GM11168 (cell line): ENCODE results near the gene DUSP19.
"Not testable (repeated sequence)": the region's sequence is repeated elsewhere in the genome, so short reads cannot be mapped to it uniquely, and the experiment has no call there.

Experiments
- in situ Hi-C: fragments of 300-500 bp; cut with MboI; formaldehyde crosslinking; loops from one replicate; pipeline ENCODE4 v1.12.0; 2022; ENCODE audit warnings: low sequenced_read_pairs; ENCODE audit not compliant: unreplicated experiment

The DUSP19 gene, protein sequence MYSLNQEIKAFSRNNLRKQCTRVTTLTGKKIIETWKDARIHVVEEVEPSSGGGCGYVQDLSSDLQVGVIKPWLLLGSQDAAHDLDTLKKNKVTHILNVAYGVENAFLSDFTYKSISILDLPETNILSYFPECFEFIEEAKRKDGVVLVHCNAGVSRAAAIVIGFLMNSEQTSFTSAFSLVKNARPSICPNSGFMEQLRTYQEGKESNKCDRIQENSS

GRCh38 chr2:183078464-183079138, at the start of gene DUSP19:
Gene DUSP19, plus strand, starts transcription at chr2:183078747. Its CDS starts 187 bp downstream, at chr2:183078934.
- in situ Hi-C loops = no loop called here

DNA sequence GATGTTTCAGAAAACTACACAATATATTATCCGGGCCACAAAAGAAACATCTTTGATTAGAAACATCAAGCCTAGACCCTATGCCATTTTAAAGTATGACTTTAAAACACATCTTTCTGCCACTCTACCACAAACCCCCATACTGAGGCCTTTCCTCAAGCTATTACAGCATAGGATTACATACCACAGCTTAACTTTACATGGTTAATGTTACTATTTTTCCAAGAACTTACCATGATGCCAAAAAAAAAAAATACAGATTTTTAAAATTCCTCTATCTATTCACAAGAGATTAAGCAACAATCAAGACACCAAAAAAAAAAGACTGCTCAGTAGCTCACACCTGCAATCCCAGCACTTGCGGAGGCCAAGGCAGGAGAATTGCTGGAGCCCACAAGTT, 49.3 kb upstream of the DUSP19 start:
- in situ Hi-C loops = no loop called here

DNA sequence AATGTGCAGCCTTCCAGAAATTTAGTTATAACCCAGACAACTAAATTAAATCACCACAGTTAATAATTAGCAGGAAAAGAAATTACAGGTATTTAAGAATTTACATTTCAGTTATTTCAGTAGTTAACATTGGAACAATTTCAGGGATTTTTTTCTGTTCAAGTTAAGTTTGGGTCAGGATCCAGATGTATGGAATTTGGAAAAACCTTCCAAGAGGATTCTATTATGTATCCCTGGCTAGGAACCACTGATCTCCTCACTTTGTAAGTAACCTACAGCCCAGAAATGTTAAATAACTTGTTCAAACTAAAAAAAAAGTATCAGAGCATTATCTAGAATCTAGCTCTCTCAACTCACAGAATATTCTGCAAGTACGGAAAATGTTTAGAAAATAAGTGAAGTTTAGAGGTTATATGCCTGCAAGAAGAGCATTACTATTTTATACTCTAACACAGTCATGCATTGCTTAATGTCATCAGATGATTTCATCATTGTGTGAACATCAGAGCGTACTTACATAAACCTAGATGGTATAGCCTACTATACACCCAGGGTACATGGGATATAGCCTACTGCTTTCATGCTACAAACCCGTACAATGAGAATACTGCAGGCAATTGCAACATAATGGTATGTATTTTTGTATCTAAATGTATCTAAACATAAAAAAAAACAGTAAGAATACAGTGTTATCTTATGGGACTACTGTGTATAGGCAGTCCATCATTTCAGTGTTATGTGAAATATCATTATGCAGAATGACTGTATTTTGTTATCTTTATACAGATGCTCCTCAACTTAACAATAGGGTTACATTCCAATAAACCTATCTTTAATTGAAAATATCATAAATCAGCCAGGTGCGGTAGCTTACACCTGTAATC, 46.4 kb upstream of the DUSP19 start:
- in situ Hi-C loops = no loop called here

DNA sequence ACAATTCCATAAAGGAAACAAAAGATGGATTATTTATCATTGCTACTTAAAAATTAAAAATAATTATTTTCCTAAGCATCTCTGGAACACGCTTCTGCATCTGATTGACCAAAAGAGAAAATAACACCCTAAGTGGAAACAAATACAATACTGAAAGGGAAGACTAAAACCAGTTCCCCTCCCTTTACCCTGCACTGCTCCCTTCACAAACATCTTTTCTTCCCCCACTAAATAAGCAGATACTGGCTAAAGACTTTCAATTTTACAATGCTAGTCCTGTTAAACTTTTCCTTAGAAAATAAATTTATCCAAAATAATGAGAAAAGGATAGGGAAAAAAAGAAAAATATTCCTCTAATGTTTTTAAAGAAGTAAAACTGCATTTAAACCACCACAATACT, 44.6 kb upstream of the DUSP19 start:
- in situ Hi-C loops = no loop called here

- in situ Hi-C loops = no loop called here
Observed at GRCh38 chr2:183034806-183035205, 43.7 kb upstream of the DUSP19 start.

- in situ Hi-C loops = no loop called here
Observed at GRCh38 chr2:183035298-183035953, 43.1 kb upstream of the DUSP19 start.

DNA sequence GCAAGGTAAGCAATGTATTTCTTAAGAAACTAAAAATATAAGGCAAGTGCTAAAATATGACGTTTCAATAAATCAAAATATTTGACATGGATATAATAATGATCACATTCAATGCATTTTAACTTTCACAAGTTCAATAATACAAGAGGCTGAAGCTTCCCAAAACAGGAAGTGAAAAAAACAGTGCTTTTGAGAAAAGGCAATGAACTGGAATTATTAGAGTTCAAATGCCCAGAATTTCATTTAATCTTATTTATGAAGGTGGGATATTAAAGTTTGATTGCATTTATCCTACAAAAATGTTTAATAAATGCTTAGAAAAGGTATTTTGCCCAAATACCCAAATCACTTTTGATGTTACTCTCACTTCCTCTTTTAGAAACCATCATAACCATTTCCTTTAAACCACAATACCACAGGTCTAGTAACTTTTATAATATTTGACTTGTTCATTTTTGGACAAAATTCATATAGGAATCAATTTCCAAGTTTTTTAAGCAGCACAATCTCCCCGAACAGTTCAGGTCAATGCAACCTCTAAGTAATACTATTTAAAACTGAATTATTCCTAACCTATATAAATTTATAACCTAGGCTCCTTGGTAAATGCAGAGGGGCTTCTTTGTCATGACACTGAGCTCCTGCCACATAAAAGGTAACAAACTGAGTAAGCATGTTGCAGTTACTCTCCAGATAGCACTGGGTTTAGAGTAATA, 42.4 kb upstream of the DUSP19 start:
- in situ Hi-C loops = no loop called here

GRCh38 chr2:183037074-183037552, 41.4 kb upstream of the DUSP19 start:
- in situ Hi-C loops = no loop called here

DNA sequence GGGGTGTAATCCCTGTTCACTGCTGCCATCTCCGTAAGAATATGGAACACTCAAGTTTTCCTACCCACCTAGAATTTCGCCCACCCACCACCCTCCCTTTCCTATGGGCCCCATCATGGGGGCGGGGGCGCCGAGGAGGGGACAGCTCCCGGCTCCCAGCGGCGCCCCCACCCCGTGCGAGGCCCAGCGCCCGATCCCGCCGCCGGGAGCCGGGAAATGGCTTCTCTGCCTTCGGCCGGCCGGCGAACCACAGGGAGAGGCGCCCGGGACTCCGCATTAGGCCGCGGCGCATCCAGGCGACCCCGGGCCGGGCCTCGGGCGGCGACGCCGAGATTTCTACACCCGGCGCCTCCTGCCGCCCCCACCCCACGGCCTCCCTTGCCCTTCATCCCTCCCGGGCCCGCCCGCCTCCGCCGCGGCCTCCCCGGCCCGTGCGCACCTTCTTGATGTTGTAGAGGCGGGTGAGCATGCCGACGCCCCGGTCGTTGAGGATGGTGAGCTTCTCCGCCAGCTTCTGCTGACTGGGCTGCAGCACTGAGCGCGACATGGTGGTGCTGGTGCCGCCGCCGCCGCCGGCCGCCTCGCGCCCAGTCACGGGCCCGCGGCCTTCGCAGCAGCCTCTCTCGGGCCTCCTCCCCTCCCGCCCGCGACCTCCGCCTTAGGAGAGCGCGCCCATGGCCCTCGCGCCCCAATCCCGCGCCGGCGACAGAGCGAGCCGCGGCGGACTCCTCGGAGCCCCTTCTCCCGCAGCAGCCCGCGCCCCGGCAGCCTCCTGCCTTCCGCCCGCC, 40.8 kb upstream of the DUSP19 start:
- in situ Hi-C loops = no loop called here

DNA sequence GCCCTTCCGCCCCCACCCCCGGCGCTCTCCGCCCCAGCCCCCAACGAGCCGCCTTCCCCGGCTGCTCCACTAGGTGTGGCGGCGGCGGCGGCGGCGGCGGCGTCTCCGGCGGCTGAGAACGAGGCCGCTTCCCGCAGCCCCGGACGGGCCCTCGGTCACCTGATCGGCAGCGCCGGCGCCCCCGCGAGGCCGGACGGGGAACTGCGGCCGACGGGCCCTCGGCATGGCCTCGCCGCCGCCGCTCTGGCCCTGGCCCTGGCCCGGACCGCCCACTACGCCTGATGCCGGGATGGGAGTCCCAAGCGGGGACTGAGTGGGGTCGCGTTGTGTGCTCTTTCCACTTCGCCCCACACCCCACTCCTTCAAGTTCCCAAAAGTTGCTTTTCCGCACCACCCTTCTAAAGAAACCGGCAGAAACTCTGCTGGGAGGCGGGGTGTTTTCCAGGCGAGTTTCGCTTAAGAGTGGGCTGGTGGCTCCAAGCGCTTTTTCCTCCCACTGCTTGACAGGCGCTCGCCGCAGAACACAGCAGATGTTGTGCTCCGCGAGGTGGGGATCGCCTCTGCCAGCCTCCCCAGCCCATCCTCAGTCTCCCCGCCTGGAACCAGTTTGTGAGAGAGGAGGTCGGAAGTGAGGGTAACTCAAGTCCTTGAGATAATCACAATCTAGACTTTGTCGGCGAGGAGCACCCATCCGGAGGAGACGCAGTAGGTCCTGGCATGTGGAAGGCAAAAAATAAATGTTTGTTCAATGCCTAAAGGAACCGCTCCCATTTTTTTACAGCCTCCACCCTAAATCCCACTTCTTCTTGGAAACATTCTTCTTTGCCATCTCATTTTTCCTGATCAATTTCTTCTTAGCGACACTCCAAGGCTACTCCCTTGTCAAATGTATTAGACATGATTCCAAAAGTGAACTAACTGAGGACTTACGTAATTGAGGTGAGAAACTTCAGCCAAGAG, 39.9 kb upstream of the DUSP19 start, which contains the start of gene NCKAP1:
Gene NCKAP1, minus strand, starts transcription at position 117 of the 960 bp plus-strand sequence. CDS start 358 bp downstream, outside the sequence.
- in situ Hi-C loops = no loop called here

DNA sequence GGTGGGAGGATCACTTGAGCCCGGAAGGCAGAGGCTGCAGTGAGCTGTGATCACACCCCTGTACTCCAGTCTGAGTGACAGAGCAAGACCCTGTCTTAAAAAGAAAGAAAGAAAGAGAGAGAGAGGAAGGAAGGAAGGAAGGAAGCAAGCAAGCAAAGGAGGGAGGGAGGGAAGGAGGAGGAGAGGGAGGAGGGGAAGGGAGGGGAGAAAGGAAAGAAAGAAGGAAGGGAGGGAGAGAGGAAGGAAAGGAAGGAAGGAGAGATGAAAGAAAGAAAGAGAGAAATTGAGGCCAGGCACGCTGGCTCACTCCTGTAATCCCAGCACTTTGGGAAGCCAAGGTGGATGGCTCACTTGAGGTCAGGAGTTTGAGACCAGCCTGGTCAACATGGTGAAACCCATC, 37.9 kb upstream of the DUSP19 start:
- in situ Hi-C loops = no loop called here

- in situ Hi-C loops = not testable (repeated sequence)
Observed at GRCh38 chr2:183043580-183043979, 35.0 kb upstream of the DUSP19 start.

DNA sequence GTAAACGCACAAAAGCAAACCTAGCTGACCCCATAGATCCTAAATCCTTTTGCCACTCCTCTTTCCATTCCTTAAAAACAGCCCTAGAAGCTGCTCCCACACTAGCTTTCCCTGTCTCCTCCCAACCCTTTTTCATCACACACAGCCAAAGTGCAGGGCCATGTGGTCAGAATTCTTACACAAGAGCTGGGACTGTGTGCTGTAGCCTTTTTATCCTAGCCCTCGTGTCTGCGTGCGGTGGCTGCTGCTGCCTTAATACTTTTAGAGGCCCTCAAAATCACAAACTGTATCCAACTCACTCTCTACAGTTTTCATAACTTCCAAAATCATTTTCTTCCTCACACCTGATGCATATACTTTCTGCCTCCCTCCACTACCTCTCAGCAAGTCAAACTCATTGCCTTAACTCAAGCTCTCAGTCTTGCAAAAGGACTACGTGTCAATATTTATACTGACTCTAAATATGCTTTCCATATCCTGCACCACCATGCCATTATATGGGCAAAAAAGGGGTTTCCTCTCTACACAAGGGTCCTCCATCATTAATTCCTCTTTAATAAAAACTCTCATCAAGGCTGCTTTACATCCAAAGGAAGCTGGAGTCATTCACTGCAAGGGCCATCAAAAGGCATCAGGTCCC, 30.9 kb upstream of the DUSP19 start:
- in situ Hi-C loops = not testable (repeated sequence)

GRCh38 chr2:183049420-183049819, 29.1 kb upstream of the DUSP19 start:
- in situ Hi-C loops = no loop called here

GRCh38 chr2:183057333-183057985, 21.1 kb upstream of the DUSP19 start:
- in situ Hi-C loops = no loop called here

DNA sequence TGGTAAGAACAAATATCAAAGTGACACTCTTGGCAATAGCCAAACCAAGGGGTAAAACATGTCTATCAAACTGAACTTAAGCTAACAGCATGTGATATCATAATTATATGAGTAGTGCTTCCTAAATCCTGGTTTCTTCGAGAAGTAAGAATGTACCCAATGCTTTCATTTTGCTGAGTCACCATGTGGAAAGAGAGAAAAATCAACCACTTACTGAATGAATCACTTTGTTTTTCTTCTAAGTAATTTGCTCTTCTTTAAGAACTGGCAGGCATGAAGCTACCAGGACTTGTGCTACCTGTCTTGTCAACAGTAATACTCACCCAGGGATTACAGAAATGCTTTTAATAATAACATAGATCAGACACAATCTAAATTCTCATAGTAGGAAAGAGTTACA, 19.0 kb upstream of the DUSP19 start:
- in situ Hi-C loops = no loop called here
